ENCODE data around the gene SEMA5B. TPM values are rescaled to one million over a fixed set of nuclear protein-coding genes. Genes with fewer than 3 reads are reported as not detected.

The SEMA5B gene
- total and polyA plus RNA-seq, 2 experiments from 2014 or later, result 8.0 to 26.8 TPM

DNA sequence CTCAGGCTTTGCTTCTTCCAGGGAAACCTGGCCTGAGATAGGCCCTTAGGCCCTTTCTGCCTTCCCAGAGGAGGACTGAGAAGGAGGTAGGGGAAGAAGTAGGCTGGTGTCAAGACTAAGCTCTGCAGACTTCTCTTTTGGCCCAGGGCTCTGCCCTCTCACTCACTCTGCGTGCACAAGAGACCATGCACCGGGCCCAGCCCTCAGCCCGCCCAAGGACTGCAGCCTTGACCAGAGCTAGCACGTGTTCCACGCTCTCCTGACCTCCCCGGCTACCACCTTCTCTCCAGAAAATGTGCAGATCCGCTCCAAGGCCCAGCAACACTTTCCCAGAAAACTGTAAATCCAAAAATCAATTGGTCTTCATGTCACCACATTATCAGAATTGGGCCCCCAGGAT lies 59.8 kb downstream of the SEMA5B start:
- no peaks in the 10 kb centered on the region; the same call in 1 of the 2 replicates for H4K20me1 ChIP-seq (replicated peaks; ENCODE audit: insufficient read depth)
- TF ChIP-seq, protein P1, sequence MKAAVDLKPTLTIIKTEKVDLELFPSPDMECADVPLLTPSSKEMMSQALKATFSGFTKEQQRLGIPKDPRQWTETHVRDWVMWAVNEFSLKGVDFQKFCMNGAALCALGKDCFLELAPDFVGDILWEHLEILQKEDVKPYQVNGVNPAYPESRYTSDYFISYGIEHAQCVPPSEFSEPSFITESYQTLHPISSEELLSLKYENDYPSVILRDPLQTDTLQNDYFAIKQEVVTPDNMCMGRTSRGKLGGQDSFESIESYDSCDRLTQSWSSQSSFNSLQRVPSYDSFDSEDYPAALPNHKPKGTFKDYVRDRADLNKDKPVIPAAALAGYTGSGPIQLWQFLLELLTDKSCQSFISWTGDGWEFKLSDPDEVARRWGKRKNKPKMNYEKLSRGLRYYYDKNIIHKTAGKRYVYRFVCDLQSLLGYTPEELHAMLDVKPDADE (IDR thresholded peaks at IDR 0.05), result no peak
- no peak for TF ChIP-seq ZNF114 (CRISPR knock-in tag; IDR thresholded peaks at IDR 0.05)
- H3K27me3 Mint-ChIP-seq (ENCODE audit: insufficient read depth, low read depth, poor library complexity), result peaks cover 10% of the 10 kb centered on the region

DNA sequence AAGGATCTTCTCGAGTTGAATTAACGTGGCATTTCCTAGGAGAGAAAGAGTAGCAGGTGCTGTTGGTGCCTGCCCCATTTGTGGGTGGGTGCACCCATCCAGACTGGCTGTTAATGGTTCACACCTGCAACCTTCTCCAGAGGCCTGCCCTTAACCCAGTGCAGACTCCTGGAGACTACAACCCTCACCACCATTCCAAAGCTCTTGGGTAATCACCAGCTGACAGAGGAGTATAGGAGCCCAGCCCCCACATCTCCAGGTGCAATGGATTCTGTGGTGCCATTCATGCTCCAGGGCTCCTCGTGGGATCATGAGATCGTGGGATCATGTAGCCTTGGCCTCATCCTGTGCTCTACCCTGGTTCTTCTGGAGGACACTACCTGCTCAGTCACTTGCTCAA lies 60.2 kb downstream of the SEMA5B start:
- H3K9me3 Mint-ChIP-seq, result no peaks in the 10 kb centered on the region
- no peak overlapping the region for H3K27ac Mint-ChIP-seq
- H3K4me3 ChIP-seq, result no peak overlapping the region

More for the DNA sequence above, 59.8 kb downstream of the SEMA5B start:
- no peaks in the 10 kb centered on the region for H3F3A ChIP-seq (replicated peaks; ENCODE audit: low read depth)
- H3K36me3 ChIP-seq (ENCODE audit: insufficient read depth), result no peaks in the 10 kb centered on the region
- H3K4me3 Mint-ChIP-seq, result no peak overlapping the region
- no peak overlapping the region for H3K27ac ChIP-seq (ENCODE audit: low read depth)
- H3K27ac Mint-ChIP-seq, result no peak overlapping the region
- no peak overlapping the region for H3K4me2 ChIP-seq
- H3K27me3 ChIP-seq (ENCODE audit: insufficient read depth), result no peaks in the 10 kb centered on the region
- no peak overlapping the region for H3K4me3 ChIP-seq
- no peak for ATAC-seq
- H3K9me2 ChIP-seq (ENCODE audit: insufficient read depth), result no peaks in the 10 kb centered on the region
- no peaks in the 10 kb centered on the region for H3K79me2 ChIP-seq (replicated peaks; ENCODE audit: insufficient read depth)
- no peaks in the 10 kb centered on the region; the same call in 2 of the 3 replicates for H3K36me3 Mint-ChIP-seq (ENCODE audit: low read depth)
- H2AFZ ChIP-seq, result no peak overlapping the region
- peaks cover 23% of the 10 kb centered on the region for H3K4me1 Mint-ChIP-seq
- no peaks in the 10 kb centered on the region for H3K9me3 Mint-ChIP-seq
- H3K4me1 ChIP-seq (ENCODE audit: insufficient read depth), result peaks cover 10% of the 10 kb centered on the region
- DNase-seq (ENCODE audit: low spot score), result no peak

DNA sequence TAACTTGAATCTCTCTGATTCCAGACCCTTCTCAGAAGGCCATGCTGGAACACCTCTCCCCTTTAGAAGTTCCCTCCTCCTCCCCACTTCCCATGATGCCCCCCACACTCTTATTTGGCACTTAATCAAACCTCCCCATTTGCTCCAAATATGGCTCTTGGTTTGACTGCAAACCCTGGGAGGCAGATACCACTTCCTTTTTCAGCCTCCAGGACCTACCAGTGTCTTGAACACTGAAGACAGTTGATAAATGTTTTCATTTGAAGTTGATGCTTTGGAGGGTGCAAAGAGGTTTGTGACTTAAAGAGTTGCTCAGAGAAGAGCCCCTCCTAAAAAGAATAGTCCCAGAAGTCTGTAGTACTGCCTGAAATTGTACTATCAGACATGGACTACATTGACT lies 61.5 kb downstream of the SEMA5B start:
- no peak overlapping the region for H3K4me2 ChIP-seq
- no peaks in the 10 kb centered on the region for H3K9me2 ChIP-seq (ENCODE audit: insufficient read depth)
- no peak overlapping the region for H3K4me3 ChIP-seq
- H3K79me2 ChIP-seq (replicated peaks; ENCODE audit: insufficient read depth), result no peaks in the 10 kb centered on the region
- H3F3A ChIP-seq (replicated peaks; ENCODE audit: low read depth), result no peaks in the 10 kb centered on the region
- Mint-ChIP-seq H3K36me3 (ENCODE audit: low read depth) (no peaks in the 10 kb centered on the region), H3K9me3 (no peaks in the 10 kb centered on the region), H3K4me3 (no peak overlapping the region), H3K4me1 (peaks cover 29% of the 10 kb centered on the region), H3K27me3 (ENCODE audit: insufficient read depth, low read depth, poor library complexity) (peaks cover 16% of the 10 kb centered on the region), H3K27ac (no peak overlapping the region)
- H3K36me3 ChIP-seq (ENCODE audit: insufficient read depth), result no peaks in the 10 kb centered on the region
- peaks cover 13% of the 10 kb centered on the region for H3K4me1 ChIP-seq (ENCODE audit: insufficient read depth)
- DNase-seq (ENCODE audit: low spot score) (no peak), ATAC-seq (no peak)
- no peak overlapping the region for H3K27ac ChIP-seq (ENCODE audit: low read depth)
- no peak overlapping the region for H2AFZ ChIP-seq
- no peaks in the 10 kb centered on the region for H3K27me3 ChIP-seq (ENCODE audit: insufficient read depth)
- H4K20me1 ChIP-seq (replicated peaks; ENCODE audit: insufficient read depth), result no peaks in the 10 kb centered on the region; the same call in 1 of the 2 replicates
- TF ChIP-seq JUNB (IDR thresholded peaks at IDR 0.05; ENCODE audit: unreplicated experiment), result no peak
- no peak for TF ChIP-seq CREB1 (CRISPR knock-in tag; IDR thresholded peaks at IDR 0.05; ENCODE audit: low read depth)
- TF ChIP-seq, protein P2, sequence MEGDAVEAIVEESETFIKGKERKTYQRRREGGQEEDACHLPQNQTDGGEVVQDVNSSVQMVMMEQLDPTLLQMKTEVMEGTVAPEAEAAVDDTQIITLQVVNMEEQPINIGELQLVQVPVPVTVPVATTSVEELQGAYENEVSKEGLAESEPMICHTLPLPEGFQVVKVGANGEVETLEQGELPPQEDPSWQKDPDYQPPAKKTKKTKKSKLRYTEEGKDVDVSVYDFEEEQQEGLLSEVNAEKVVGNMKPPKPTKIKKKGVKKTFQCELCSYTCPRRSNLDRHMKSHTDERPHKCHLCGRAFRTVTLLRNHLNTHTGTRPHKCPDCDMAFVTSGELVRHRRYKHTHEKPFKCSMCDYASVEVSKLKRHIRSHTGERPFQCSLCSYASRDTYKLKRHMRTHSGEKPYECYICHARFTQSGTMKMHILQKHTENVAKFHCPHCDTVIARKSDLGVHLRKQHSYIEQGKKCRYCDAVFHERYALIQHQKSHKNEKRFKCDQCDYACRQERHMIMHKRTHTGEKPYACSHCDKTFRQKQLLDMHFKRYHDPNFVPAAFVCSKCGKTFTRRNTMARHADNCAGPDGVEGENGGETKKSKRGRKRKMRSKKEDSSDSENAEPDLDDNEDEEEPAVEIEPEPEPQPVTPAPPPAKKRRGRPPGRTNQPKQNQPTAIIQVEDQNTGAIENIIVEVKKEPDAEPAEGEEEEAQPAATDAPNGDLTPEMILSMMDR (conservative IDR thresholded peaks at IDR 0.05; ENCODE audit: low read depth in 2 of 2), result no peak
- no peak for TF ChIP-seq STAT1 (IDR thresholded peaks at IDR 0.05; ENCODE audit: unreplicated experiment)
- TF ChIP-seq ZNF114 (CRISPR knock-in tag; IDR thresholded peaks at IDR 0.05), result no peak
- TF ChIP-seq EZH2 (IDR thresholded peaks at IDR 0.05; ENCODE audit: low read depth, unreplicated experiment), result no peak
- no peak for TF ChIP-seq ZNF331 (CRISPR knock-in tag; IDR thresholded peaks at IDR 0.05; ENCODE audit: low read depth)
- TF ChIP-seq, protein P1 (IDR thresholded peaks at IDR 0.05), result no peak

More for the DNA sequence above, 60.2 kb downstream of the SEMA5B start:
- Histone ChIP-seq H3K27ac (ENCODE audit: low read depth) (no peak overlapping the region), H3K4me1 (ENCODE audit: insufficient read depth) (peaks cover 10% of the 10 kb centered on the region), H3F3A (replicated peaks; ENCODE audit: low read depth) (no peaks in the 10 kb centered on the region), H3K27me3 (ENCODE audit: insufficient read depth) (no peaks in the 10 kb centered on the region), H2AFZ (no peak overlapping the region), H3K4me2 (no peak overlapping the region), H3K9me2 (ENCODE audit: insufficient read depth) (no peaks in the 10 kb centered on the region), H3K36me3 (ENCODE audit: insufficient read depth) (no peaks in the 10 kb centered on the region), H3K79me2 (replicated peaks; ENCODE audit: insufficient read depth) (no peaks in the 10 kb centered on the region), H4K20me1 (replicated peaks; ENCODE audit: insufficient read depth) (no peaks in the 10 kb centered on the region; the same call in 1 of the 2 replicates)
- DNase-seq (ENCODE audit: low spot score) (no peak), ATAC-seq (no peak)
- TF ChIP-seq POLR2AphosphoS5 (IDR thresholded peaks at IDR 0.05; ENCODE audit: low read depth), result no peak
- TF ChIP-seq, protein P2 (conservative IDR thresholded peaks at IDR 0.05; ENCODE audit: low read depth in 2 of 2), result no peak
- TF ChIP-seq NANOG (IDR thresholded peaks at IDR 0.05; ENCODE audit: borderline replicate concordance), result no peak
- Mint-ChIP-seq H3K4me3 (no peak overlapping the region), H3K27me3 (ENCODE audit: insufficient read depth, low read depth, poor library complexity) (peaks cover 13% of the 10 kb centered on the region), H3K36me3 (ENCODE audit: low read depth) (no peaks in the 10 kb centered on the region; the same call in 2 of the 3 replicates), H3K4me1 (peaks cover 25% of the 10 kb centered on the region)
